Left hindlimb (tissue), 1 donor: ENCODE measurements around the gene CAMTA2.
A peak's percentile ranks its signal among the peaks of the same experiment; 100 is the strongest.

ENCODE experiments used
- DNase-seq: peaks from one replicate; pipeline ENCODE4 v3.0.0-alpha.2; 2018

The CAMTA2 gene

DNA sequence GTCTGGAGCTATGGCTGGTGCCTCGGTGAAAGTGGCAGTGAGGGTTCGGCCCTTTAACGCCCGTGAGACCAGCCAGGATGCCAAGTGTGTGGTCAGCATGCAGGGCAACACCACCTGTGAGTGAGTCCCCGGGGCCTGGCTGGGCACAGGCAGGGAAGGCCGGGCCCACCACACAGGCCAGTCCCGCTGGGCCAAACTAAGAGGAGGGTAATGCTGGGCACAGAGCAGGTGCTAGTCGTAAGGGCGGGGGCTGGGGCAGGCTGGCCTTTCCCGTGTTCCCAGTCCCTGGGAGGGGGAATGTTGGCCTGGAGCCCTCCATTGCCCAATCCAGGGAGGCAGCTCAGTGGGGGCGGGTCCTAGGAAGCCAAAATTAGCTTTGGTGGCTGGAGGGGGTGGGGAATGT lies 12.8 kb upstream of the CAMTA2 start:
- DNase-seq: no peak

DNA sequence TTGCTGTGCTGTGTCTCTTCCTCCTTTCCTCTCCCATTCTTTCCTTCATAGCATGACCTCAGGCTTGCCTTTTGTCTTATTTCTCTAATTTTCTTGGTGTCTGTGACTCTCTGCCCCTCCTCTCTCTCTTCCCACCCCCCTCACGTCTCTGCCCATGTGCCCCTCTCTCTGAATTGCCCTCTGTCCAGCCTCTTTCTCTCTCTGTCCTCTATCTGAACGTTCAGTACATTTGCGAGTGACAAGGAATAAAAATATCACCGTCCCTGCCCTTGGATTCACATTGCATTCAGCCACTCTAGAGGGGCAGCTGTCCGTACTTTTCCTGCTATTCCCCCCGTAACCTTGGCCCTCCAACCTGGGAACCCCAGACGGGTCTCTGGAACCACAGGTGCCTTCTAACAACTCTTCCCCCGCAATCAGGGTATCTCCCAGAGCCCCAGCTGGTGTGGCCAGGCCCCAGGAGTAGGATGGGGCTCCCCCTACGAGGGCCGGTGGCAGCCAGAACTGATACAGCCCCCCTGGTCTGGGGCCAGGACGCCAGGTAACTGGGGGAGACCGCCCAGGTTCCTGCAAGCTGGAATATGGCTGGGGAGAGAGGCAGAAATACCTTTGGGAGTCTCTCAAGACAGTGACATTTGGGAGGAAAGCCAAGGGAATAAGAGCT lies 12.1 kb upstream of the CAMTA2 start:
- DNase-seq: no peak

DNA sequence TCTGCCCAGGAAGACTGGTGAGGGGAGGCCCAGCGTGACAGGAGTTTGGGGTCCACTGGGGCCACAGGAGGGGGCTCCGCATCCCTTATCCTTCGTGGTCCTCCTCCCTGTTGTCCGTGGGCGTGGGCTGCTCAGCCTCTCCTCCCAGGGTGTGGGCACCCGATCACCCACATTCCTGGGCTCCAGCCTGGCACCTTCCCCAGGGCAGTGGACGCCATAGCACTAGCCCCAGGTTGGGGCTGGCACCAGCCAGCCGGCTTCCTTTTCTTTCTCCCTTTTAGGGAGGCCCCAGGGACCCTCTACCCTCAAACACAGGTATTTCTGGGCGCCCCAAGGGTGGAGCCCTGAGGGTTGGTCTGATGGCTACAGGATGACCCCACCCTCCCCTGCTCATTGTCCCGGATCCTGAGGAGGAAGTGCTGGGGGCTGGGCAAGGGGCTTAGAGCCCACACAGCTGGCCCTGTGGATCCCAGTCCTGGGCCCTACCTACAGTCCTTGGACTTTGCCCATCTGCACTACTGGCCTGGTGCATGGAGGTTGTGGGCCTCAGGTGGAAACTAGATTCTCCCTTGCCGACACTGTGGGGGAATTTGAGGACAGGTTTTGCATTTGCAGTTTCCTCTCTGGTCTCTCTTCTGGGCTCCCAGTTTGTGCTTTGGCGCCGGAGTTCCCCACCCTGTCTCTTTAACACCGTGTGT lies 11.4 kb upstream of the CAMTA2 start:
- DNase-seq: no peak

DNA sequence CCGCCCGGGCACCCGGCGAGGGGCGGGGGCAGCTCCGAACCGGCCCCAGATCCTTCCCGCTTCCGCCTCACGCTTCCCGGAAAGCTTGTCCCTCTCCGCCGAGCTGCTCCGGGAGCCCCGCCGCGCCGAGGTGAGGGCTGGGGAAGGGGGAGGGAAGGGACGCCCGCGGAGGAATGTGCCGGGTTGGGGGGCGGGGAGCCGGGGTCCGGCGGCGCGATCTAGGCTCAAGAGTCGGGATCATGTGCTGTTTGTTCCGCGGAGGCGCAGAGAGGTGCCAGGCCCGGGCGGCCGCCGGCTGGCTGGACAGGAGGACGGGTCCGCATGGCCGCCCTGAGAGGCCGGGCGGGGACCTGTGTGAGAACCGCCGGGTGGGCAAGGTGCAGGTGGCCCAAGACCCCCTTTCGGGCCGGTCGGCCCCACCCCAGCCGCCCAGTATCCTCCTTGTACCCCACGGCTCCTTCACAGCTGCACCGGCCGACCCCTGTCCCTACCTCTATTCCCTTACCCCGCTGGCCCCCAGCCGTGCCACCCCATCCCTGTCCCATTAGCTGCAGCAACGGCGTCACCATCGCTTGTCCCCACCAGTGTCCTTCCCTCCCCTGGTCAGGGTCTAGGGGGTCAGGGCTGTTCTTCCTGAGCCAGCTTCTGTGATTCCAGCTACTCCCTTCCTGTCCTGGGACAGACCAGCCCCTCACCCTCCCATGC lies 10.7 kb upstream of the CAMTA2 start:
- no peak for DNase-seq

DNA sequence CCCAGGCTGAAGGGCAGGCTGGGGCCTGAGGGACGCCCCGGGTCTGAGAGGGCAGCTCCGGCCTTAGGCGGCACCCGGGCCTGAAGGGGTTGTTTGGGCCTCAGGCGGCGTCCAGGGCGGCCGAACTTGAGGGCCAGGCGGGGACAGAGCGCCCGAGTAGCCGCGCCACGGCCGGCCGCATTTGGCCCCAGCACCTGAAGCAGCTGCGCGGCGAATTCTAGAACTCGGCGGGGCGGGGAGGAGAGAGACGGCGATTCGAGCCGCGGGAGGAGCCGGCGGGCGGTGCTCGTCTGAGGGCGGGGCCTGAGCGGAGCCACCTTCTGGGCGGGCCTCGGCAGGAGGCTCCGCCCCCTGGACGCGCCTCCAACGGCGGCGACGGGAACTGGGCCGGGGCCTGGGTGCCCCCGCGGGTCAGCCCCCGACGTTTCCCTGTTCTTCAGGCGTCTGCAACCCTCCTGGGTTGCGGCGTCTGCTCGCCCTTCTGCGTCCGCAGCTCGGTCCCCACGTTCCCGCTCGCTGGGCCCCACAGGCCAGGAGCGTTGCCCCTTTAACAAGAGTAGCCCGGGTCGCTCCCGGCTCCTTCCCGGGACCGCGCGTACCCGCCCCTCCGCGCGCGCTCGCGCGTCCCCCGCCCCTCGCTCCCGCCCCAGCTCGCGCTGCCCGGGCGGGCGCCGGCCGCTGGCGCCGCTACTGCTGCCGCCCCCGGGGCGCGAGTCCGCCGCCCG lies 10.0 kb upstream of the CAMTA2 start, which contains the start of the genes INCA1 and KIF1C:
Gene INCA1 (minus strand): TSS at position 221 of the 725 bp plus-strand sequence. CDS start 3,085 bp downstream, outside the sequence.
Gene KIF1C (plus strand): TSS at position 649 of the 725 bp plus-strand sequence. CDS start 2,297 bp downstream, outside the sequence.
- peak; percentile 95 for DNase-seq

DNA sequence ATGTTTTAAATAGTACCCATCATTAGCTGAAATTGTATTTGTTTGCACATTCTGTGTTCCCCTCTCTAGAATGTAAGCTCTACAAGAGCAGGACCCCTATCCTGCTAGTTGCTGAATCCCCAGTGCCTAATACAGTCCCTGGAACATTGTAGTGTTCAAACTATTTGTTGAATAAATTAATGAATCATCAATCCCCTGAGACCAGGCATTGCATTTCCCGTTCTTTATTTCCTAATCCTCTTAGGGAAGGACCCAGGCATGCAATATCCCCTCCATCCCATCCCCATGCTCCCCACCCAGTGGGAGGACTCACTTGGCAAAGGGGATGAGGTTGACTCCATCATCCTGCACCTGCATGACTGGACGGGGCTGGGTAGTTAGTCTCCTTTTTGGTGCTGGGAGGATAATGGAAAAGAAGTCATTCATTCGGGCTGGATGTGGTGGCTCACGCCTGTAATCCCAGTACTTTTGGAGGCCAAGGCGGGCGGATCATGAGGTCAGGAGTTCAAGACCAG lies 6.7 kb upstream of the CAMTA2 start:
- DNase-seq: no peak

DNA sequence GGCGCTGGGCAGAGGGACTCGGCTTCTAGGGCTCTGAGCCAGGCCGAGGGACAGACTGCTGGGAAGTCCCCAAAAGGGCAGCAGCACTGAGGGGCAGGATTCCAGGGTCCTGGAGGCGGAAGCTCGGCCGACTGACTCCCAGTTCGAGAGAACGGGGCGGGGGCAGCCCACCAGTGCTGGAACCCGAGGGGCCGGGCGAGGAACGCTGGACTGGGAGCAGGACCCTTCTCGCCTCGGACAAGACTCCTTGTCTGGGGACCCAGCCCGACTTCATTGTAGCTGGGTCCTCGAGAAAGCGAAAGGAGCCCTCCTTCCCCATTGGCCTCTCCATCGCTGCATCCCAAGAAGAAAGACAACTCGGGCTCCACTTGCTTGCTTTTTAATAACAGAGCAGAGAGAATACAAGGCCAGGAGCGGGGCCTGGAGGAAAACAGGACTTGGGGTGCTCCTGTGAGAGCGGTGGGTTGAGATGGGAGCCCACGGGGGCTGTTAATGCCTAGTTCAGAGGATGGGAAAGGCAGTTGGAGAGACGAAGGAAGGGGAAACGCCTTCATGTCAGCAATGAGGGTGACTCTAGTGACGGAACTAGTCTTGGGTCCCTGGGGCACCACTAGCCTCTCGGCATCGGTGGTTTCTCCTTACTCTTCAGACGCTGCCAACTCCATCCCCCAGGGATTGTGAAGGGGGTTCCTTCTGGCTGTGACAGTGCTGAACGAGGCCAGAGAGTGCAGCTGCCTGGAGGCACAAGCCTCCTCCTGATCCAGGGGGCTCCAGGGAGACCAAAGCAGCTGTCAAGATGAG lies 492 bp upstream of the CAMTA2 start:
- DNase-seq: no peak

DNA sequence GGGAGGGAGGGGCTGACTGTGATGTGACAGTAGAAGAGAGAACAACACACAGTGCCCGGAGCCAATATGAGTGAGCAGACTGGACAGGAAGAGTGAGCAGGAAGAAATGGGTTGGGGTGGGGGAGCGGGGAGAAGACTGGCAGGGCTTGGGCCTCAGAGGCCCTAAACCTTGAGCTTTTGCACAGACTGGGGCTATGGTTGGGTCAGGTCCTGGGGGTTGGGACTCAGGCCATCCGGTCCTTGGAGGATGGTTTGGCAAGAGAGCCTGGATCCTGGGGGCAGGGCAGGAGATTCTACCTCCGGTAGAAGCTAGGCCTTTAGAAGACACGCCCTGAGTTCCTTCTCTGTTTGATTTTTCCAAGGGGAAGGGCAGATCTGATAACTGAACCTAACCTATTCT lies 1.1 kb downstream of the CAMTA2 start:
- peak; percentile 23 for DNase-seq

DNA sequence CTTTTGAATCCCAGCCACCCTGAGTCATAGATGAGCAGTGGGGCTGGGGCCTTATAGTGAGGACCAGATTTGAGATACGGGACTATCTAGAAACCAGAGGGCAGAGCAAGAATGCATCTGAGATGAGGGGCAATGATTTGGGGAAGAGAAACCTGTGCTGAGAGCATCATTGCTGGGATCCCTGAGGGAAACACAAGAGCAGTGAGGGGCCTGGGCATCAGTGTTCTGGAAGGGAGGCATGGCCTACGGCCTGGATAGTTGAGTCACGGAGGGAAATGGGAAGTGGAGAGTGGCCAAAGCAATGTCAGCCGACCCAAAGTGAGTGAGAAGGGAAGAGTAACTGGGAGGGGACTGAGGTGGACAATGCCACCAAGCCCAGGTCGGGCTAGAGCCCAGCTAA lies 5.2 kb downstream of the CAMTA2 start:
- DNase-seq: no peak

DNA sequence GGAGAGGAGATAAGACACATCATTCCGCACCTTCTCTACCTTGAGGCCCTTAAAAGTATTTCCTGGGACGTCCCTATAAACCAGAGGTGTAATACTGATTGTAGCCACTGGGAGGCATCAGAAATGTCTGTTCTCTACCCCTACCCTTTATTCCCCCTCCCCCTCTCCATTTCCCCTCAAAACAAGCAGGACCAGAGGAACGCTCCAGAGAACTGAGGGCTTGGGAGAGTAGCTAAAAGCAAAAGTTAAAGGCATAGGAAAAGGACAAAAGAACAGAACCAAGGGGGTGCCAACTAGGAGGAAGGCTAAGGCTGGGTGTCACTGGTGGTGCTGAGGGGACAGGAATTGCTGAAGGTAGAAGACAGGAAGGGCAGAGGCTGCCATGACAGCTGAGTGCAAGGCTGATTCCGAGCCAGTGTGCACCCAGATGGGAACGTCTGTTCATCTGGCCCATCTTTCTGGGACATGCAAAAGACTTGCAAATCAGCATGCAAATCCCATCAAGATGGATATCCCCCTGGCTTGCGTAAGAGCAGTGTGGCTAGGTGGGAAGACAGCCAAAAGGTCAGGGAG lies 6.7 kb downstream of the CAMTA2 start:
- no peak for DNase-seq

DNA sequence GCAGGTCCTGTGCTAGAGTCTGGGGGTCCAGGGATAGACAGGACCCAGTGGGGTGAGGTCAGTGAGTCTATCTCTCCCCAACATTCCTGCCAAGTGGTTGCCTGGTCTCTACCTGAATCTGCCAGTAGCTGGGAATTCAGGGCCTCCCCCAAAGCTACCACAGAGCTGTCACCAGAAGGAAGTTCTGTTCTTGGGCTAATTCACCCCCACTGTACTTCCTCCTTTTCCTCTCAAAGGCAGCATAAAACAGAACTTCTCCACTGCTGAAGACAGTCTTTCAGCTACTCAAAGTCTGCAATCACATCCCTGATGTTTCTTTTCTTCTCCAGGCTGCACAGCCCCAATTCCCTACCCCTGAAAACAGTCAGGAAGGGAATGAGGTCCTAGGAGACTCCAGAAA lies 8.7 kb downstream of the CAMTA2 start:
- DNase-seq: no peak

DNA sequence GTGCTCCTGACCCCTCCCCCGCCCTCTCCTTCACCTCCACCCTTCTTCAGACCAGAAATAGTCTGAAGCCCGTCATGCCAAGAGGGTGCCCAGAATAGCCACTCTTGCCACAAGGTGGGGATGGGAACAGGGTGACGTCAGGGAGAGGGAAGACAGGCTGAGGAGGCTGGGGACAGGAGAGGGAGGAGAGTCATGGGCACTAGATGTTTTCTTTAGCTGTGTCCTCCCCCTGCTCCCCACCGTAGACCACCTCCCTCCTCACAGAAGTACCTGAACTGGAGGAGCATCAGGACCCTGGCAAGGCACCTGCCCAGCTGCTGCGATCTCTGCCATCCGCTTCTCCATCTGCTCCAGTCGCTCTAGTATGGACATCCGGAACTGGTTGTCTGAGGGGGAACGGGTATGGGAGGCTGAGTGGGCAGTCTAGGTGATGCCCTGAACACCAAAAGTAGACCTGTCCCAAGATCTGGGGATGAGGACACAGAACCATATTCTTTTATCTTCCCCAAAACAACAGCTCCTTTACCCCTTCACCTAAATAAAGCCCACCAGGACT lies 13.3 kb downstream of the CAMTA2 start:
- no peak for DNase-seq

DNA sequence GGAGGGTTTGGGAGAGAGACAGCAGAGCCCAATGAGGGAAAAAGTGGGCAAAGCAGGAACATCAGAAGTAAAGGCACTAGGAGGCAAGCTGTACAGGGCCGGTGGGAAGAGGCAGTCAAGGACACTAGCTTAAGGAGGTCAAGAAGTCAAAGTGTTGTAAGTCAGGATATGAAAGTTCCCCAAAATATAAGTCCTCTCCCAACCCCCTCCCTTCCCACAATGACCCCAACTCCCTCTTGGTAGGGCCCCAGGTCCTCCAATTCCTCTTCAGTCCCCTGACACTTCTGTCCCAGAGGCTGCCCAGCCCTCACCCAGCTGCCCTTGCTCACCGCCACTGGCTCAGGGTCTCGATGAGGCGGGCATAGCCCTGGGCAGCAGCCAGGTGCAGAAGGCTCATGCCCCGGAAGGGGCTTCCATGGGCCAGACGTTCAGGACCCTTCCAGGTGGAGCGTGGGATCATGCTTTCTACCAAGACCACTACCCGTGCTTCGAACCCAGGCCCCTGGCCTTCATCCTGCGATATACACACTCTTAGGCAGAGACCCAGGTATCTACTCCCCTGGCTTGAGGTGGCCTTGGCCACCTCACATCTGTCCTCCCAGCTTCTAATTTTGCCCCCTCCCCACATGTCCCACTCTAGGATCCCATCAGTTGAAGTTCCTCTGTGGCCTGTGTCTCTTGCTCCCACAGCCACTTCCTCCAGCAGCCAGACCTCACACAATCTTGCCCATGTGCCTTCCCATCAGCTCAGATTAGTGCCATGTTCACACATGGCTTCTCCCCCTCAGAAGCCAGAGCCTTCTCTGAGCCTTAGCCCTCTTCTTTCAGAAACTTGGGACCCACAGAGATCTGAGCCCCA lies 14.0 kb downstream of the CAMTA2 start:
- no peak for DNase-seq

DNA sequence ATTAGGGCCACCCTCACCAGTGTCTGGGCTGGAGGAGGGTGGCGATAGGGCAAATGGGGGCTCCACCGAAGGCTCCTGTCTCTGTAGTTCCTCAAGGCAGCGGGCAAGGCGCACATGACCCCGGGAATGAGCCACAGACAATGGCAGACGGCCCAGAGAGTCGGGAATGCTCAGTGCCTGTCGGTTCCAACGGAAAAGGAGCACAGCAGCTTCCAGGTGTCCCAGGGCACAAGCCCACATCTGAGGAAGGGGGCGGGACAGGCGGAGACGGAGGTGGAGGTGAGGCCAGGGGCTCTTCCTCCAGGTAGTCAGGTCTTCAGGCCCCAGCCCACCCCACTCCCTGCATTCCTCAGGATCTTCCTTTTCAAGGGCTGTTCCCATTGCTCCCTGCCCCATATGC lies 14.7 kb downstream of the CAMTA2 start:
- no peak for DNase-seq

DNA sequence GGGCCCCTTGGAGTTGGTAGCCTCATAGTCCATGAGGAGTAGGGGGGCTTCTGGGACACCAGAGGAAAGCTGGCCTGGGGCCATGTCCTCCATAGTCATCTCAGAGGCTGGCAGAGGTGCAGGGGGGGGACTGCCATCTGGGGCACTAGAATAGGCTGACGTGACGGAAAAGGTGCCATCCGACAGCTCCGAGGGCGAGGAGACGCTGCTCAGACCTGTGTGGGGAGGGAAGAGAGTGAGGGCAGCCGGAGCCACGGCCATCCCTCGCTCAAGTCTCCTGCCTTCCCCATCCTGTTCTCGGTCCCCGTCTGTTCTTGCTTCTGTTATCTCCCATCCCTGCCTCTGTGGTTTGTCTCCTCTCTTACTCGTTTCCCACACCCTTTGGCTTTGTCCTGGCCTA lies 15.2 kb downstream of the CAMTA2 start:
- DNase-seq: no peak

DNA sequence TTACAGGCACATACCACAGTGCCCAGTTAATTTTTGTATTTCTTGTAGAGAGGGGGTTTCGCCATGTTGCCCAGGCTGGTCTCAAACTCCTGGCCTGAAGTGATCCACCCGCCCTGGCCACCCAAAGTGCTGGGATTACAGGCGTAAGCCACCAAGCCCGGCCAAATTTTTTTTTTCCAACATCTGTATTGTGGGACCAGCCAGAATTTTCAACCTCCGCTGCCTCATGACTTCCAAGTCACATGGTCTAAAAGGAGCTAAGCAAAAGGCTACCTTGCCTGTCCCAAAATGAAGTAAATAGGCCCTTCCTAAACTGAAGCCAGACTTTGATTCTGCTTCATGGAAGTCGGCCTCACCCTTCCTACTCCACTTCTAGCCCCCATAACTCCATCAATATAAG lies 15.6 kb downstream of the CAMTA2 start:
- DNase-seq: no peak

DNA sequence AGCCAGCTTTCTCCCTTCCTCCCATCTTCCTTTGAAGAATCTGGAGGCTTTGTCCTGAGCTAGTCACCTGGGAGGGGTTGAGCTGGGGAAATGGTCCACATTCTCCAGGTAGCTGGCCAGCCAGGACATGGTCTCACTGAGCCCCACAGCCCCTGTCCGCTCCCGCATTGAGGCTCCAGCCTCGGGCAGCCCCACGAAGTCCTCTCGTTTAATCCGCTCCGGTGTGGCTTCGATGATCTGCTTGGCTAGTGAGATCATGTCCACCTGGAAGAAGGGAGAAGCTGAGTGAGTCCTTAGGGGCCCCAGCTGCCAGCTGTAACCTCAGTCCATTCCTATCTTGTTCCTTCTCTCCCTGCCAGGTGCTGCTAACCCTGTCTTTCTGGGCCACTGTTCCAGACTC lies 17.2 kb downstream of the CAMTA2 start:
- no peak for DNase-seq

DNA sequence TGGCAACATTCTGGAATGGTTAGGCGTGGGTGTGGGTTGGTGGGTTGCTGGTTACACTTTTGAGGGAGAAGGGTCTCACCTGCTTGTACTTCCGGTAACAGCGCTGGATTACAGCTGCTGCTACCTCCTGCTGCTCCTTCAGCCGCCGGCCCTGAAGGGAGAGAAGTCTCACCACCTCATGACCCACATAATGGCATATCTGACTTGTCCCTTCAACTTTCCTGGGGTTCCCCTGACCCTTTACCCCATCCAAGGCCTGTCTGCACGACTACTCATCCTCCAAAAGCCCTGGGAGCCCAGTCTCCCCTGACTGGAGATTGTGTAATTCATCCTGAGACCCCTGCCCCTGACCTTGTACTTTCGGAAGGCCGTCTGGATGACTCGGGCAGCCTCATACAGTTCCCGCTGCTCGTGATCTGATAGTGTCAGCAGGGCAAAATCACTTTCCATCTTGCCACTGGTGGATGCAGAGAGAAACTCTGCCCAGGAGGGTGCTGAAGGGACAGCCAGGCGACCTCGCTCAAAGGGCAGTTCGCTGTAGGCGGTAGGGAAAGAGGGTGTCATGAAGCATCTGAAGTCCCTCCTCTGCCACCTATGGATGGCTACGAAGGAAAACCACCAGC lies 17.8 kb downstream of the CAMTA2 start:
- DNase-seq: no peak

DNA sequence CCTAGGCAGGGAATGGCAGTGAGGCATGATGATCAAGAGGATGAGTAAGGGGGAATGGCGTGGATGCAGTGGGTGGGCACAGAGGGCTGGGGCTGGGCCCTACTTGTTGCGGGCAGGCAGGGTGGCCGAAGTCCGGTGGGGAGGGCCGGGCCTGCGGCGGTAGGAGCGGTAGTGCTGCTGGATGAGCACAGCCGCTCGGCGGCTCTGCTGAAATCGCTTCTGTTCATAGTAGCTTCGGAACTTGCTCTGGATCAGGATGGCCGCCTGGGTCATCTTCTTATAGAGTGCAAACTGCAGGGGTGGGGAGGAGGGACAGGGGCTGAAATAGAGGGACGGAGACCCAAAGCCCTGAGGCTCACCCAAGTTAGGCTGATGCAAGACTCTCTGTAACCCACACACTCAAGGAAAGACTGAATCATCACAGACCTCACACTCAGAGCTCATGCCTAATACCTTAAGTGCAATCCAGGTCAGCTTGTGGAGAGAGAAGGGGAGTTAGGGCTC lies 18.4 kb downstream of the CAMTA2 start:
- peak; percentile 27 for DNase-seq
